ENCODE results near the gene PPP1R15A.
"Not testable (repeated sequence)": the region's sequence is repeated elsewhere in the genome, so short reads cannot be mapped to it uniquely, and the experiment has no call there.

PPP1R15A gene

GRCh38 chr19:48859711-48860572 is 12.3 kb upstream of the PPP1R15A start:
- peak; percentile 39 for DNase-seq

- no peak for DNase-seq
Observed at GRCh38 chr19:48861313-48861712, 10.9 kb upstream of the PPP1R15A start.

GRCh38 chr19:48862827-48863226 is 9.4 kb upstream of the PPP1R15A start:
- no peak for DNase-seq

- no peak for DNase-seq
Observed at GRCh38 chr19:48866692-48867091, 5.5 kb upstream of the PPP1R15A start.

GRCh38 chr19:48867123-48867745 is 5.0 kb upstream of the PPP1R15A start:
- DNase-seq = no peak

GRCh38 chr19:48867746-48868113 is 4.5 kb upstream of the PPP1R15A start:
- no peak for DNase-seq

- no peak for DNase-seq
Observed at GRCh38 chr19:48868114-48868886, 3.9 kb upstream of the PPP1R15A start, which contains the start of gene PLEKHA4. Gene PLEKHA4, minus strand, starts transcription at chr19:48868617. Its CDS starts 997 bp downstream, at chr19:48867620.

- DNase-seq = no peak
Observed at GRCh38 chr19:48870048-48870447, 2.2 kb upstream of the PPP1R15A start.

GRCh38 chr19:48871471-48872181 is 595 bp upstream of the PPP1R15A start:
- not testable (repeated sequence) for DNase-seq

GRCh38 chr19:48872884-48873475 is 759 bp downstream of the PPP1R15A start:
- peak; percentile 86 for DNase-seq

GRCh38 chr19:48873476-48874302 is 1.5 kb downstream of the PPP1R15A start:
- no peak for DNase-seq

- DNase-seq = peak; percentile 24
Observed at GRCh38 chr19:48874303-48875135, 2.3 kb downstream of the PPP1R15A start.

GRCh38 chr19:48876043-48876981 is 4.1 kb downstream of the PPP1R15A start:
- DNase-seq = peak; percentile 70

GRCh38 chr19:48877855-48878195 is 5.6 kb downstream of the PPP1R15A start:
- no peak for DNase-seq

- DNase-seq = peak; percentile 20
Observed at GRCh38 chr19:48878196-48879024, 6.2 kb downstream of the PPP1R15A start.

- no peak for DNase-seq
Observed at GRCh38 chr19:48879025-48879637, 6.9 kb downstream of the PPP1R15A start.

GRCh38 chr19:48879696-48880095 is 7.5 kb downstream of the PPP1R15A start:
- DNase-seq = not testable (repeated sequence)
